Skeletal muscle satellite cell (primary cell): Measurements from ENCODE around the gene APOB.
"Not testable (repeated sequence)": the region's sequence is repeated elsewhere in the genome, so short reads cannot be mapped to it uniquely, and the experiment has no call there.

Source experiments
- H3K27me3 ChIP-seq: 2 replicates; pipeline ENCODE4 v1.7.0; 2013; ENCODE audit warnings: low read length; ENCODE audit not compliant: control insufficient read depth, insufficient read depth
- H3K36me3 ChIP-seq: 2 replicates; pipeline ENCODE4 v1.7.0; 2013; ENCODE audit warnings: mild to moderate bottlenecking, control low read depth, low read length; ENCODE audit not compliant: insufficient read depth
- H3K4me1 ChIP-seq: 2 replicates; pipeline ENCODE4 v1.7.0; 2013; ENCODE audit warnings: low read length; ENCODE audit not compliant: control insufficient read depth, insufficient read depth
- H3K4me2 ChIP-seq: 2 replicates; pipeline ENCODE4 v1.7.0; 2013; ENCODE audit warnings: mild to moderate bottlenecking, low read length
- H3K4me3 ChIP-seq: 2 replicates; pipeline ENCODE4 v1.7.0; 2013; ENCODE audit warnings: low read length
- H3K9ac ChIP-seq: 2 replicates; pipeline ENCODE4 v1.7.0; 2013; ENCODE audit warnings: mild to moderate bottlenecking, low read depth, low read length, moderate library complexity
- H3K9me3 ChIP-seq: replicated peaks from 2 replicates; pipeline ENCODE4 v1.7.0; 2013; ENCODE audit warnings: mild to moderate bottlenecking, control low read depth, low read length

APOB gene

GRCh38 chr2:21035974-21036707, 7.7 kb downstream of the APOB start:
- Histone ChIP-seq H3K4me1 (peaks cover 10% of the 10 kb centered on the region), H3K9ac (no peak overlapping the region), H3K36me3 (no peaks in the 10 kb centered on the region), H3K9me3 (no peaks in the 10 kb centered on the region), H3K27me3 (peaks cover 10% of the 10 kb centered on the region), H3K4me2 (no peak overlapping the region), H3K4me3 (no peak overlapping the region)

DNA sequence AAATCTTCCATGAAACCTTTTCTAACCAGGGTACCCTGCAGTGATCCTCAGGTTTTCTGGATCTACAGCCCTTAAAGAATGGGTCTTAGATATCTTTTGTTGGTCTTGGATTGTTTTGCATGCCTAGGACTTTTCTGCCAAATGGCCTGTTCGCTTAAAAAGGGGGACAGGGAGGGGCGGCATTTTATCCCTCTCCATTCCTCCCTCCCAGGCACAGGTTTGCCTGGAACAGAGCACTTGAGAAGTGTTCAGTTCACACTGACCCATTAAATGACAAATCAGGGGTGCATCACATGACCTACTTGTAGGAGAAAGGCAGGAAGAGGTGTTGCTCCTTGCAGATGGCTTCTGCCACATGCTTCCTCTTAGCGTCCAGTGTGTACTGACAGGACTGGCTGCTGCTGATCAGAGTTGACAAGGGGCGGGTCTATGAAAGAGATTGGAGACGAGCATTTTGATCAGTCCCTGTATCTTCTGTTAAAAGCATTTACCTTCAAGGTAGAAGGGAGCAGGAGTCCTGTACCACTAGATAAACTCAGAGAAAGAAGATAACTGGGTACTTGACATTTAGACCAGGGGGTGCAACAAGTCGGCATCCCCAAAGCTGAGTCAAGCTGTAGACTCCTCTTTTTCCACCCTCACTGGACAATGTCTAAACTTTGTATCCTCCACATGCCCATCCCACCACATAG, 8.4 kb downstream of the APOB start:
- no peak overlapping the region for H3K4me3 ChIP-seq

GRCh38 chr2:21034972-21035279, 8.9 kb downstream of the APOB start:
- Histone ChIP-seq H3K4me1 (peaks cover 10% of the 10 kb centered on the region), H3K9me3 (no peaks in the 10 kb centered on the region), H3K27me3 (peaks cover 5% of the 10 kb centered on the region), H3K9ac (no peak overlapping the region), H3K4me2 (no peak overlapping the region), H3K4me3 (no peak overlapping the region), H3K36me3 (no peaks in the 10 kb centered on the region)

More for the DNA sequence above, 8.4 kb downstream of the APOB start:
- Histone ChIP-seq H3K4me1 (peaks cover 10% of the 10 kb centered on the region), H3K36me3 (no peaks in the 10 kb centered on the region), H3K9me3 (no peaks in the 10 kb centered on the region), H3K4me2 (no peak overlapping the region), H3K27me3 (peaks cover 5% of the 10 kb centered on the region), H3K9ac (no peak overlapping the region)

DNA sequence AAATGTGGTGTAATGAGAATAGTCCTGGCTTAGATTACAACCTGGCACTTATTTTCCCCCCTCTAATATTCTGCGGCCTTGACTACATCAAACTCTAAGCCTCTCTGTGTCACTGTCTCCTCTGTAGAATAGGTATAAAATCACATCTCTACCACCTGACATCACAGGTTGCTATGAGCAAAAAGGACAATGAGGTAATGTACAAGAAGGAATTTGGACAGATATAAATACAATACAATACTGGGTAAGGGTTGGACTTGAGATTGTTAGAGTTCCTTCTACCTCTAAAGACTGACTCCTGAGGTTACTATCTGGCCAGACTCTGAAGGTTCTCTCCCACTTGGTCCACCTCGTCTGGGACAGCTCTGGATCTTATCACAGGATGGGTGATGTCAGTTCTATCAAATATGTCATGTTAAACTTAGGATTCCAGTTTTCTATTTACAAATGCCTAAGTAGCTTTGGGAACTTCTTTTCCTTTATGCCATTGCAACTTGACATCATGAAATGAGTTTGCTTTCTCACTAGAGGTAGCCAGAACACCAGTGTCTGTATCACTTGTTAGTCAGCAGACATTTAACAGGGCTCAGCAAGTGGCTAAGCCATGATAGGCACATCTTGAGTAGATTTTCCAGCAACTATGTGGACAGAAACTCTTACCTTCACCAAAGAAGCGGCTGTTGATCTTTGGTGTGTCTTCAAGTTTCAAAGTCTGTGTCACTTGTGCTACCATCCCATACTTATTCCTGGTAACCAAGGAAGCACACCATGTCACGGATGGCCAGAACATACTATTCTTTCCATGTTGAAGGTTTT, 9.5 kb downstream of the APOB start:
- Histone ChIP-seq H3K36me3 (no peaks in the 10 kb centered on the region), H3K27me3 (peaks cover 5% of the 10 kb centered on the region), H3K9me3 (no peaks in the 10 kb centered on the region), H3K9ac (no peak overlapping the region), H3K4me2 (no peak overlapping the region), H3K4me1 (peaks cover 10% of the 10 kb centered on the region), H3K4me3 (no peak overlapping the region)

- Histone ChIP-seq H3K9ac (no peak overlapping the region), H3K4me3 (no peak overlapping the region), H3K9me3 (no peaks in the 10 kb centered on the region), H3K36me3 (no peaks in the 10 kb centered on the region), H3K4me2 (no peak overlapping the region), H3K4me1 (peaks cover 3% of the 10 kb centered on the region), H3K27me3 (peaks cover 5% of the 10 kb centered on the region)
Measured at GRCh38 chr2:21033237-21034155, 10.4 kb downstream of the APOB start.

DNA sequence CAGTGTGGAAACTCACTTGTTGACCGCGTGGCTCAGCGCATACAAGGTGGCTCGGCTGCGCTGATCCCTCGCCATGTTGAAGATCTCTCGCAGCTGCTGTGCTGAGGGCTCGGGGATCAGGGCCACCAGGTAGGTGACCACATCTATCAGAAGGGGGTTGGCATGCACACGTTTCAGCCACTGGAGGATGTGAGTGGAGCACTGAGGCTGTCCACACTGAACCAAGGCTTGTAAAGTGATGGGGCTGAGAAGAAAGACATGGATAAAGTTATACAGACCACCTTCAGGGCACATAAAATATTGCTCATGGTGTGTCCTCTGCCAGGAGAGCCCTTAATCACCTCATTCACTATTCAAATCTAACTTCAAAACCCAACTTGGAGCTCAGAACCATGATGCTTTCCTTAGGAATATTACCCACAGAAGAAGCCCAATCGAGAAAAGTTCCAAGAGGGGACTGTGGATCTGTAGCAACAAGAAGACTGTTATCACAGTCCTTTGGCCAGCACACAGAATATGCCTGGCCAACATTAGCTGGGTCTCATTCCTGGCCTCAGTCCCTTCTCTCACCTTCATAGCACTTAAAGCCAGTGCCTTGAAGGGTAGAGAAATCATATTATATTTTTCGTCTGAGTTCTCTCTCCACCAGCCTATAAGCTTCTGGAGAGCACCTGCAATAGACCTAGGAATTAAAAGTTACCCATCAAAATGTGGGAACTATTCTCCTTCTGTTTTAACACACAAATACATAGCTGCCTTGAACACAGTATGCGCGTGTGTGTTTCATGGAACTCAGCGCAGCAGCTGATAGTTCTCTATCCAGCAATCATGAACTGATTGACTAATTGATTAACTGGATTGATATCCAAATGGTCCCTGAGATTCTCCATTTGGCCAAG, 11.3 kb downstream of the APOB start:
- Histone ChIP-seq H3K9ac (no peak overlapping the region), H3K27me3 (peaks cover 5% of the 10 kb centered on the region), H3K36me3 (no peaks in the 10 kb centered on the region), H3K4me3 (no peak overlapping the region), H3K4me2 (no peak overlapping the region), H3K4me1 (no peaks in the 10 kb centered on the region), H3K9me3 (no peaks in the 10 kb centered on the region)

- Histone ChIP-seq H3K4me2 (no peak overlapping the region), H3K36me3 (no peaks in the 10 kb centered on the region), H3K9me3 (no peaks in the 10 kb centered on the region), H3K9ac (no peak overlapping the region), H3K4me3 (no peak overlapping the region), H3K4me1 (no peaks in the 10 kb centered on the region), H3K27me3 (peaks cover 5% of the 10 kb centered on the region)
Measured at GRCh38 chr2:21030983-21031968, 12.6 kb downstream of the APOB start.

GRCh38 chr2:21029519-21029918, 14.4 kb downstream of the APOB start:
- no peaks in the 10 kb centered on the region for H3K4me1 ChIP-seq
- H3K9me3 ChIP-seq: no peaks in the 10 kb centered on the region
- H3K4me3 ChIP-seq: no peak overlapping the region
- H3K4me2 ChIP-seq: no peak overlapping the region
- no peak overlapping the region for H3K9ac ChIP-seq
- no peaks in the 10 kb centered on the region for H3K36me3 ChIP-seq
- H3K27me3 ChIP-seq: peaks cover under 1% of the 10 kb centered on the region

DNA sequence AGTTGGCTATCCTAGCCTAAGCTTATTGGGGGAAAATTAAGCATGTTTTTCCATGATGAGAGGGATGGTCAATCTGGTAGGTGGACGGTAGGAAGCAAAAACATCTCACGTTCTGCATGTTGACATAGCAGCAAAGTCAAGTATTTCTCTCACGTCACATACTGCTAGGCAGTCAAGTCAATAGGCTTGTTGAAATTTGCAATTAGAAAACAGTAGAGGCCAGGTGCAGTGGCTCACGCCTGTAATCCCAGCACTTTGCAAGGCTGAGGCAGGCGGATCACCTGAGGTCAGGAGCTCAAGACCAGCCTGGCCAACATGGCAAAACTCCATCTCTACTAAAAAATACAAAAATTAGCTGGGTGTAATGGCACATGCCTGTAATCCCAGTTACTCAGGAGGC, 14.9 kb downstream of the APOB start:
- not testable (repeated sequence) for H3K9me3 ChIP-seq, H3K27me3 ChIP-seq, H3K4me2 ChIP-seq, H3K4me1 ChIP-seq, H3K4me3 ChIP-seq, H3K36me3 ChIP-seq, H3K9ac ChIP-seq
